B cell (primary cell): ENCODE measurements around the gene KLHL20.
"Not testable (repeated sequence)": the region's sequence is repeated elsewhere in the genome, so short reads cannot be mapped to it uniquely, and the experiment has no call there.

Experiments used
- EZH2 ChIP-seq: IDR thresholded peaks from 2 replicates; pipeline ENCODE4 v1.6.1; 2012; ENCODE audit warnings: borderline replicate concordance, low read depth, mild to moderate bottlenecking, moderate library complexity, low read length; ENCODE audit not compliant: insufficient read depth, poor library complexity, severe bottlenecking
- TF ChIP-seq, protein P1 (sequence below): fragments of 200-600 bp; IDR thresholded peaks from one replicate; pipeline ENCODE4 v1.8.0; 2022; ENCODE audit warnings: antibody characterized with exemption, mild to moderate bottlenecking

DNA sequence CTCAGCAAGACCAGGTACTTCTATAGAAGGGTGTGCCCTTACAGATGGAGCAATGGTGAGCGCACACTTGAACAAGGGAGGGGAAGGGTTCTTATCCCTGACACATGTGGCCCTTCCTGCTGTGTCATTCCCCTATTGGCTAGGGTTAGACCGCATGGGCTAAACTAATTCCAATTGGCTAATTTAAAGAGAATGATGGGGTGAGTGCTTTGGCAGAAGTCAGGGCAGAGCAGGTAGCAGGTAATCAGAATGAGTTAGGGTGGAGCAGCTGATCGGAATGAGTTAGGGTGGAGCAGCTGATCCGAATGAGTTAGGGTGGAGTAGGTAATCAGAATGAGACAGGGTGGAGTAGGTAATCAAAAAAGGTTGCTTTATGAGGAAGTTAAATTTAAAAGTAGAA, 30.9 kb upstream of the KLHL20 start:
- TF ChIP-seq, protein P1, sequence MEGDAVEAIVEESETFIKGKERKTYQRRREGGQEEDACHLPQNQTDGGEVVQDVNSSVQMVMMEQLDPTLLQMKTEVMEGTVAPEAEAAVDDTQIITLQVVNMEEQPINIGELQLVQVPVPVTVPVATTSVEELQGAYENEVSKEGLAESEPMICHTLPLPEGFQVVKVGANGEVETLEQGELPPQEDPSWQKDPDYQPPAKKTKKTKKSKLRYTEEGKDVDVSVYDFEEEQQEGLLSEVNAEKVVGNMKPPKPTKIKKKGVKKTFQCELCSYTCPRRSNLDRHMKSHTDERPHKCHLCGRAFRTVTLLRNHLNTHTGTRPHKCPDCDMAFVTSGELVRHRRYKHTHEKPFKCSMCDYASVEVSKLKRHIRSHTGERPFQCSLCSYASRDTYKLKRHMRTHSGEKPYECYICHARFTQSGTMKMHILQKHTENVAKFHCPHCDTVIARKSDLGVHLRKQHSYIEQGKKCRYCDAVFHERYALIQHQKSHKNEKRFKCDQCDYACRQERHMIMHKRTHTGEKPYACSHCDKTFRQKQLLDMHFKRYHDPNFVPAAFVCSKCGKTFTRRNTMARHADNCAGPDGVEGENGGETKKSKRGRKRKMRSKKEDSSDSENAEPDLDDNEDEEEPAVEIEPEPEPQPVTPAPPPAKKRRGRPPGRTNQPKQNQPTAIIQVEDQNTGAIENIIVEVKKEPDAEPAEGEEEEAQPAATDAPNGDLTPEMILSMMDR: not testable (repeated sequence)
- not testable (repeated sequence) for TF ChIP-seq EZH2
